Measurements from ENCODE around the gene FASN. TPM values are rescaled to one million over a fixed set of nuclear protein-coding genes. Genes with fewer than 3 reads are reported as not detected.

The FASN gene
- total and polyA plus RNA-seq, 2 of the 13 experiments (the other 11 are each of a cell fraction or from before 2014, with no cell fraction given), result 51.7 to 101 TPM

DNA sequence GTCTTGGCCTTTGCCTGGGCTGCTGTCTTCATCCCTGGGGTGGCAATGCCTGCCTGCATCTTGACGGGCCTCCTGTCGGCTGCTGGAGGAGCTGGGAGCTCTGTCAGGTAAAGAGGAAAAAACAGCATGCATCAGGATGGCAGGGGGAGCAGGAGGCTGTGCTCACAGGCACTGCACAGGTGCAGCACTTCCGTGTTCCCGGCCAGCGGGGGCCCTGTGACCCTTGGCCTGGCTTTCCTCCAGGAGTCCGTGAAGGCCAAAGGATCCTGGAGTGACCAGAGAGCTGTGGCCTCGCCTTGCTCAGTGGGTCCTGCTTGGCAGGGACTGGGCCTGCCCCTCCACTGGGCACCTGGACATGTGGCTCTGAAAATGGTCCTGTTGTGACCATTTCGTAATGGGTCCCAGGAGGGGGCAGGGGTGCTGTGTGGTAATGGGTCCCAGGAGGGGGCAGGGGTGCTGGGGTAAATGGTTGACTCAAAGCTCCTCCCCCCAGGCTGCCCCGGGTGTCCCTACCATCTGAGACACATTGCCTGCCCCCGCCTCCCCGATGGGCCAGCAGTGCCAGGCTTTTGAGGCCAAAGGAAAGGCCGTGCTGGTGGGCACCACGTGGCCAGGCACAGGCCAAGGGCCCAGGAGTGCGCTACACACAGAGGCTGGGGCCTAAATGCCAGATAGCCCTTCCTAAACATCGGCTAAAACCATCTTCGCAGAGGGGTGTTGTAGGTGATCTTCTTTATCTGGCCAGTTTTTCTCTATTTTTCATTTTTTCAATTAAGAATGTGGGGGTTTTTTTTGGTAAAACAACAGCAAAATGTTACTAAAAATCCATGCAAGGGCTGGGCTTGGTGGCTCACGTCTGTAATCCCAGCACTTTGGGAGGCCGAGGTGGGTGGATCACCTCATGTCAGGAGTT is 4.0 kb upstream of the FASN start (continued):
- TF ChIP-seq ZNF207 (IDR thresholded peaks at IDR 0.05; ENCODE audit: borderline replicate concordance) (no peak), ZNF101 (CRISPR knock-in tag; IDR thresholded peaks at IDR 0.05; ENCODE audit: borderline replicate concordance, low read depth) (no peak), HNF4G (IDR thresholded peaks at IDR 0.05; ENCODE audit: borderline replicate concordance, low read depth, low read length) (peak; percentile 45; the same call in 1 of the 2 replicates), HNF4G (CRISPR knock-in tag; IDR thresholded peaks at IDR 0.05; ENCODE audit: borderline replicate concordance, low read depth) (peak; percentile 90), ZNF629 (CRISPR knock-in tag; conservative IDR thresholded peaks at IDR 0.05) (no peak), ZNF737 (CRISPR knock-in tag; IDR thresholded peaks at IDR 0.05; ENCODE audit: borderline replicate concordance) (0 out of 2 replicates have a peak, but pooled peaks have one; percentile 11), ZBTB8A (CRISPR knock-in tag; IDR thresholded peaks at IDR 0.05; ENCODE audit: borderline replicate concordance, low read depth) (no peak), ZZZ3 (CRISPR knock-in tag; IDR thresholded peaks at IDR 0.05; ENCODE audit: borderline replicate concordance) (0 out of 2 replicates have a peak, but pooled peaks have one; percentile 24), ZNF569 (CRISPR knock-in tag; IDR thresholded peaks at IDR 0.05; ENCODE audit: borderline replicate concordance) (no peak), TAF15 (IDR thresholded peaks at IDR 0.05; ENCODE audit: low read depth, low read length, poor library complexity, severe bottlenecking) (peak; percentile 94), HOXA9 (CRISPR knock-in tag; IDR thresholded peaks at IDR 0.05; ENCODE audit: borderline replicate concordance) (no peak; the same call in 1 of the 2 replicates), ZNF44 (CRISPR knock-in tag; IDR thresholded peaks at IDR 0.05) (no peak; the same call in 1 of the 2 replicates), TCF7L2 (IDR thresholded peaks at IDR 0.05; ENCODE audit: low read depth, low read length) (no peak)
- TF ChIP-seq, protein P1, sequence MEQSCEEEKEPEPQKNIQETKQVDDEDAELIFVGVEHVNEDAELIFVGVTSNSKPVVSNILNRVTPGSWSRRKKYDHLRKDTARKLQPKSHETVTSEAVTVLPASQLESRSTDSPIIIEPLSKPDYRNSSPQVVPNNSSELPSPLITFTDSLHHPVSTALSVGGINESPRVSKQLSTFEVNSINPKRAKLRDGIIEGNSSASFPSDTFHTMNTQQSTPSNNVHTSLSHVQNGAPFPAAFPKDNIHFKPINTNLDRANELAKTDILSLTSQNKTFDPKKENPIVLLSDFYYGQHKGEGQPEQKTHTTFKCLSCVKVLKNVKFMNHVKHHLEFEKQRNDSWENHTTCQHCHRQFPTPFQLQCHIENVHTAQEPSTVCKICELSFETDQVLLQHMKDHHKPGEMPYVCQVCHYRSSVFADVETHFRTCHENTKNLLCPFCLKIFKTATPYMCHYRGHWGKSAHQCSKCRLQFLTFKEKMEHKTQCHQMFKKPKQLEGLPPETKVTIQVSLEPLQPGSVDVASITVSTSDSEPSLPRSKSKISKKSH (CRISPR knock-in tag; IDR thresholded peaks at IDR 0.05; ENCODE audit: borderline replicate concordance), result peak; percentile 92
- TF ChIP-seq, protein P2, sequence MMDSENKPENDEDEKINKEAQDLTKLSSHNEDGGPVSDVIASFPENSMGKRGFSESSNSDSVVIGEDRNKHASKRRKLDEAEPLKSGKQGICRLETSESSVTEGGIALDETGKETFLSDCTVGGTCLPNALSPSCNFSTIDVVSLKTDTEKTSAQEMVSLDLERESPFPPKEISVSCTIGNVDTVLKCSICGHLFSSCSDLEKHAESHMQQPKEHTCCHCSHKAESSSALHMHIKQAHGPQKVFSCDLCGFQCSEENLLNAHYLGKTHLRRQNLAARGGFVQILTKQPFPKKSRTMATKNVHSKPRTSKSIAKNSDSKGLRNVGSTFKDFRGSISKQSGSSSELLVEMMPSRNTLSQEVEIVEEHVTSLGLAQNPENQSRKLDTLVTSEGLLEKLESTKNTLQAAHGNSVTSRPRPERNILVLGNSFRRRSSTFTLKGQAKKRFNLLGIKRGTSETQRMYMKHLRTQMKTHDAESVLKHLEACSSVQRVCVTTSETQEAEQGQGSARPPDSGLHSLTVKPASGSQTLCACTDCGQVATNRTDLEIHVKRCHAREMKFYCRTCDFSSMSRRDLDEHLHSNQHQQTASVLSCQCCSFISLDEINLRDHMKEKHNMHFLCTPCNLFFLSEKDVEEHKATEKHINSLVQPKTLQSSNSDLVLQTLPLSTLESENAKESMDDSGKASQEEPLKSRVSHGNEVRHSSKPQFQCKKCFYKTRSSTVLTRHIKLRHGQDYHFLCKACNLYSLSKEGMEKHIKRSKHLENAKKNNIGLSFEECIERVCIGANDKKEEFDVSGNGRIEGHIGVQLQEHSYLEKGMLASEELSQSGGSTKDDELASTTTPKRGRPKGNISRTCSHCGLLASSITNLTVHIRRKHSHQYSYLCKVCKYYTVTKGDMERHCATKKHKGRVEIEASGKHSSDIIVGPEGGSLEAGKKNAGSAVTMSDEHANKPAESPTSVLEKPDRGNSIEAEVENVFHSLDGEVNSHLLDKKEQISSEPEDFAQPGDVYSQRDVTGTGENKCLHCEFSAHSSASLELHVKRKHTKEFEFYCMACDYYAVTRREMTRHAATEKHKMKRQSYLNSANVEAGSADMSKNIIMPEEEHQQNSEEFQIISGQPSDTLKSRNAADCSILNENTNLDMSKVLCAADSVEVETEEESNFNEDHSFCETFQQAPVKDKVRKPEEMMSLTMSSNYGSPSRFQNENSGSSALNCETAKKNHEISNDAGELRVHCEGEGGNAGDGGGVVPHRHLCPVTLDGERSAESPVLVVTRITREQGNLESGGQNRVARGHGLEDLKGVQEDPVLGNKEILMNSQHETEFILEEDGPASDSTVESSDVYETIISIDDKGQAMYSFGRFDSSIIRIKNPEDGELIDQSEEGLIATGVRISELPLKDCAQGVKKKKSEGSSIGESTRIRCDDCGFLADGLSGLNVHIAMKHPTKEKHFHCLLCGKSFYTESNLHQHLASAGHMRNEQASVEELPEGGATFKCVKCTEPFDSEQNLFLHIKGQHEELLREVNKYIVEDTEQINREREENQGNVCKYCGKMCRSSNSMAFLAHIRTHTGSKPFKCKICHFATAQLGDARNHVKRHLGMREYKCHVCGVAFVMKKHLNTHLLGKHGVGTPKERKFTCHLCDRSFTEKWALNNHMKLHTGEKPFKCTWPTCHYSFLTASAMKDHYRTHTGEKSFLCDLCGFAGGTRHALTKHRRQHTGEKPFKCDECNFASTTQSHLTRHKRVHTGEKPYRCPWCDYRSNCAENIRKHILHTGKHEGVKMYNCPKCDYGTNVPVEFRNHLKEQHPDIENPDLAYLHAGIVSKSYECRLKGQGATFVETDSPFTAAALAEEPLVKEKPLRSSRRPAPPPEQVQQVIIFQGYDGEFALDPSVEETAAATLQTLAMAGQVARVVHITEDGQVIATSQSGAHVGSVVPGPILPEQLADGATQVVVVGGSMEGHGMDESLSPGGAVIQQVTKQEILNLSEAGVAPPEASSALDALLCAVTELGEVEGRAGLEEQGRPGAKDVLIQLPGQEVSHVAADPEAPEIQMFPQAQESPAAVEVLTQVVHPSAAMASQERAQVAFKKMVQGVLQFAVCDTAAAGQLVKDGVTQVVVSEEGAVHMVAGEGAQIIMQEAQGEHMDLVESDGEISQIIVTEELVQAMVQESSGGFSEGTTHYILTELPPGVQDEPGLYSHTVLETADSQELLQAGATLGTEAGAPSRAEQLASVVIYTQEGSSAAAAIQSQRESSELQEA (CRISPR knock-in tag; IDR thresholded peaks at IDR 0.05; ENCODE audit: not compliant biosample characterization), result no peak
- TF ChIP-seq, protein P3, sequence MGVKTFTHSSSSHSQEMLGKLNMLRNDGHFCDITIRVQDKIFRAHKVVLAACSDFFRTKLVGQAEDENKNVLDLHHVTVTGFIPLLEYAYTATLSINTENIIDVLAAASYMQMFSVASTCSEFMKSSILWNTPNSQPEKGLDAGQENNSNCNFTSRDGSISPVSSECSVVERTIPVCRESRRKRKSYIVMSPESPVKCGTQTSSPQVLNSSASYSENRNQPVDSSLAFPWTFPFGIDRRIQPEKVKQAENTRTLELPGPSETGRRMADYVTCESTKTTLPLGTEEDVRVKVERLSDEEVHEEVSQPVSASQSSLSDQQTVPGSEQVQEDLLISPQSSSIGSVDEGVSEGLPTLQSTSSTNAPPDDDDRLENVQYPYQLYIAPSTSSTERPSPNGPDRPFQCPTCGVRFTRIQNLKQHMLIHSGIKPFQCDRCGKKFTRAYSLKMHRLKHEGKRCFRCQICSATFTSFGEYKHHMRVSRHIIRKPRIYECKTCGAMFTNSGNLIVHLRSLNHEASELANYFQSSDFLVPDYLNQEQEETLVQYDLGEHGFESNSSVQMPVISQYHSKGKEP (CRISPR knock-in tag; IDR thresholded peaks at IDR 0.05), result no peak

Data from HepG2 (cell line).